K562 (cell line): ENCODE data around the gene CTAG2.
"Not testable (repeated sequence)": the region's sequence is repeated elsewhere in the genome, so short reads cannot be mapped to it uniquely, and the experiment has no call there.

Experiments used
- COPS2 ChIP-seq: fragments of 450-650 bp; conservative IDR thresholded peaks from 2 replicates; pipeline ENCODE4 v1.6.1; 2016; ENCODE audit warnings: mild to moderate bottlenecking, moderate library complexity
- CREB1 ChIP-seq, 2 experiments: sonication (generic) in 1 of 2; formaldehyde crosslinking in 1 of 2; IDR thresholded peaks; 2 replicates each; pipeline versions ENCODE4 v1.6.1 to v1.8.0; 2012 to 2022; ENCODE audit warnings: inconsistent platforms in 1 of 2, mild to moderate bottlenecking in 1 of 2, missing genetic modification reagents in 1 of 2, moderate library complexity in 1 of 2
- CREM ChIP-seq: IDR thresholded peaks from 2 replicates; pipeline ENCODE4 v1.6.1; 2014; ENCODE audit warnings: antibody characterized with exemption, low read depth
- SRSF9 ChIP-seq: fragments of 200-400 bp; formaldehyde crosslinking; IDR thresholded peaks from 2 replicates; pipeline ENCODE4 v1.6.1; 2017; ENCODE audit warnings: low read depth, low read length, borderline replicate concordance
- TAF7 ChIP-seq: fragments of 450-650 bp; IDR thresholded peaks from 2 replicates; pipeline ENCODE4 v1.6.1; 2016; ENCODE audit warnings: missing genetic modification characterization, missing compliant biosample characterization
- ZNF695 ChIP-seq: fragments of 450-650 bp; formaldehyde crosslinking; IDR thresholded peaks from 2 replicates; pipeline ENCODE4 v1.4.0; 2020; ENCODE audit warnings: mild to moderate bottlenecking, moderate library complexity
- TF ChIP-seq, protein P1 (sequence below): fragments of 250-450 bp; sonication (Bioruptor Pico); IDR thresholded peaks from 2 replicates; pipeline ENCODE4 v1.8.0; 2021; ENCODE audit warnings: moderate library complexity, mild to moderate bottlenecking, inconsistent platforms
- TF ChIP-seq, protein P2 (sequence below): sonication (generic); IDR thresholded peaks from 2 replicates; pipeline ENCODE4 v1.6.1; 2016
- TF ChIP-seq, protein P3 (sequence below), 3 experiments: IDR thresholded peaks in 2 of 3; conservative IDR thresholded peaks in 1 of 3; 2 replicates each; pipeline ENCODE4 v1.5.1; 2011 to 2012; ENCODE audit warnings: low read length in 3 of 3, mild to moderate bottlenecking in 3 of 3, control low read depth in 2 of 3, improper control_type of control experiment in 1 of 3, inconsistent platforms in 1 of 3, low read depth in 1 of 3, mixed read lengths in 1 of 3, moderate library complexity in 1 of 3; ENCODE audit not compliant: insufficient read depth in 2 of 3
- TF ChIP-seq, protein P4 (sequence below): sonication (generic); formaldehyde crosslinking; IDR thresholded peaks from 2 replicates; pipeline ENCODE4 v1.8.1; 2023; ENCODE audit warnings: mild to moderate bottlenecking, missing genetic modification reagents
- TF ChIP-seq, protein P5 (sequence below): fragments of 450-650 bp; IDR thresholded peaks from 2 replicates; pipeline ENCODE4 v1.6.1; 2016; ENCODE audit warnings: mild to moderate bottlenecking

DNA sequence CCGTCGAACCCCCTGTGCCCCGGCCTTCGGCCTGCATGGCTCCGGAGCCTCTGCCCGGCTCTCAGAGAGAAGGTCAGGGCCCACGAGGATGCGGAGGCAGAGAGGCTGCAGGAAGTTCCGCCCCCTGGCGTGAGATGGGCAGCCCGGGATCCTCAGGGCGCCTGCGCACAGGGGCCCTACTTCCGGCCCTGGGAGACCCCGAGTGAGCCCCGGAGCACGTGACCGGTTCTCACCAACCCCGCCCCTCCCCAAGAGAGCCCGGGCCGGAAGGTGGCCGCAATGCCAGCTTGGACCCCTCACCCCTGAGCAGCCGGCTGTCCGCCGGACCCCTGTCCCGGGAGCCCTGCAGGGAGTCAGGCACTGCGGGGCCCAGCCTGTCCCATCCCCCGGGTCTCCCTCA lies 34.2 kb downstream of the CTAG2 start, which contains the start of gene CTAG1B:
- TF ChIP-seq CREB1 (IDR thresholded peaks at IDR 0.05); CREB1 (CRISPR knock-in tag; IDR thresholded peaks at IDR 0.05); CREM; SRSF9; TAF7; ZNF695; COPS2: not testable (repeated sequence)
- TF ChIP-seq, protein P1, sequence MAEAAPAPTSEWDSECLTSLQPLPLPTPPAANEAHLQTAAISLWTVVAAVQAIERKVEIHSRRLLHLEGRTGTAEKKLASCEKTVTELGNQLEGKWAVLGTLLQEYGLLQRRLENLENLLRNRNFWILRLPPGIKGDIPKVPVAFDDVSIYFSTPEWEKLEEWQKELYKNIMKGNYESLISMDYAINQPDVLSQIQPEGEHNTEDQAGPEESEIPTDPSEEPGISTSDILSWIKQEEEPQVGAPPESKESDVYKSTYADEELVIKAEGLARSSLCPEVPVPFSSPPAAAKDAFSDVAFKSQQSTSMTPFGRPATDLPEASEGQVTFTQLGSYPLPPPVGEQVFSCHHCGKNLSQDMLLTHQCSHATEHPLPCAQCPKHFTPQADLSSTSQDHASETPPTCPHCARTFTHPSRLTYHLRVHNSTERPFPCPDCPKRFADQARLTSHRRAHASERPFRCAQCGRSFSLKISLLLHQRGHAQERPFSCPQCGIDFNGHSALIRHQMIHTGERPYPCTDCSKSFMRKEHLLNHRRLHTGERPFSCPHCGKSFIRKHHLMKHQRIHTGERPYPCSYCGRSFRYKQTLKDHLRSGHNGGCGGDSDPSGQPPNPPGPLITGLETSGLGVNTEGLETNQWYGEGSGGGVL (CRISPR knock-in tag): not testable (repeated sequence)
- TF ChIP-seq, protein P2, sequence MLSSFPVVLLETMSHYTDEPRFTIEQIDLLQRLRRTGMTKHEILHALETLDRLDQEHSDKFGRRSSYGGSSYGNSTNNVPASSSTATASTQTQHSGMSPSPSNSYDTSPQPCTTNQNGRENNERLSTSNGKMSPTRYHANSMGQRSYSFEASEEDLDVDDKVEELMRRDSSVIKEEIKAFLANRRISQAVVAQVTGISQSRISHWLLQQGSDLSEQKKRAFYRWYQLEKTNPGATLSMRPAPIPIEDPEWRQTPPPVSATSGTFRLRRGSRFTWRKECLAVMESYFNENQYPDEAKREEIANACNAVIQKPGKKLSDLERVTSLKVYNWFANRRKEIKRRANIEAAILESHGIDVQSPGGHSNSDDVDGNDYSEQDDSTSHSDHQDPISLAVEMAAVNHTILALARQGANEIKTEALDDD: not testable (repeated sequence)
- TF ChIP-seq, protein P3, sequence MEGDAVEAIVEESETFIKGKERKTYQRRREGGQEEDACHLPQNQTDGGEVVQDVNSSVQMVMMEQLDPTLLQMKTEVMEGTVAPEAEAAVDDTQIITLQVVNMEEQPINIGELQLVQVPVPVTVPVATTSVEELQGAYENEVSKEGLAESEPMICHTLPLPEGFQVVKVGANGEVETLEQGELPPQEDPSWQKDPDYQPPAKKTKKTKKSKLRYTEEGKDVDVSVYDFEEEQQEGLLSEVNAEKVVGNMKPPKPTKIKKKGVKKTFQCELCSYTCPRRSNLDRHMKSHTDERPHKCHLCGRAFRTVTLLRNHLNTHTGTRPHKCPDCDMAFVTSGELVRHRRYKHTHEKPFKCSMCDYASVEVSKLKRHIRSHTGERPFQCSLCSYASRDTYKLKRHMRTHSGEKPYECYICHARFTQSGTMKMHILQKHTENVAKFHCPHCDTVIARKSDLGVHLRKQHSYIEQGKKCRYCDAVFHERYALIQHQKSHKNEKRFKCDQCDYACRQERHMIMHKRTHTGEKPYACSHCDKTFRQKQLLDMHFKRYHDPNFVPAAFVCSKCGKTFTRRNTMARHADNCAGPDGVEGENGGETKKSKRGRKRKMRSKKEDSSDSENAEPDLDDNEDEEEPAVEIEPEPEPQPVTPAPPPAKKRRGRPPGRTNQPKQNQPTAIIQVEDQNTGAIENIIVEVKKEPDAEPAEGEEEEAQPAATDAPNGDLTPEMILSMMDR (IDR thresholded peaks at IDR 0.05 in 2 of 3, conservative IDR thresholded peaks at IDR 0.05 in 1 of 3; ENCODE audit: insufficient read depth in 2 of 3, low read depth in 1 of 3, low read length in 3 of 3): not testable (repeated sequence)
- TF ChIP-seq, protein P4, sequence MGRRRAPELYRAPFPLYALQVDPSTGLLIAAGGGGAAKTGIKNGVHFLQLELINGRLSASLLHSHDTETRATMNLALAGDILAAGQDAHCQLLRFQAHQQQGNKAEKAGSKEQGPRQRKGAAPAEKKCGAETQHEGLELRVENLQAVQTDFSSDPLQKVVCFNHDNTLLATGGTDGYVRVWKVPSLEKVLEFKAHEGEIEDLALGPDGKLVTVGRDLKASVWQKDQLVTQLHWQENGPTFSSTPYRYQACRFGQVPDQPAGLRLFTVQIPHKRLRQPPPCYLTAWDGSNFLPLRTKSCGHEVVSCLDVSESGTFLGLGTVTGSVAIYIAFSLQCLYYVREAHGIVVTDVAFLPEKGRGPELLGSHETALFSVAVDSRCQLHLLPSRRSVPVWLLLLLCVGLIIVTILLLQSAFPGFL (CRISPR knock-in tag): not testable (repeated sequence)
- TF ChIP-seq, protein P5, sequence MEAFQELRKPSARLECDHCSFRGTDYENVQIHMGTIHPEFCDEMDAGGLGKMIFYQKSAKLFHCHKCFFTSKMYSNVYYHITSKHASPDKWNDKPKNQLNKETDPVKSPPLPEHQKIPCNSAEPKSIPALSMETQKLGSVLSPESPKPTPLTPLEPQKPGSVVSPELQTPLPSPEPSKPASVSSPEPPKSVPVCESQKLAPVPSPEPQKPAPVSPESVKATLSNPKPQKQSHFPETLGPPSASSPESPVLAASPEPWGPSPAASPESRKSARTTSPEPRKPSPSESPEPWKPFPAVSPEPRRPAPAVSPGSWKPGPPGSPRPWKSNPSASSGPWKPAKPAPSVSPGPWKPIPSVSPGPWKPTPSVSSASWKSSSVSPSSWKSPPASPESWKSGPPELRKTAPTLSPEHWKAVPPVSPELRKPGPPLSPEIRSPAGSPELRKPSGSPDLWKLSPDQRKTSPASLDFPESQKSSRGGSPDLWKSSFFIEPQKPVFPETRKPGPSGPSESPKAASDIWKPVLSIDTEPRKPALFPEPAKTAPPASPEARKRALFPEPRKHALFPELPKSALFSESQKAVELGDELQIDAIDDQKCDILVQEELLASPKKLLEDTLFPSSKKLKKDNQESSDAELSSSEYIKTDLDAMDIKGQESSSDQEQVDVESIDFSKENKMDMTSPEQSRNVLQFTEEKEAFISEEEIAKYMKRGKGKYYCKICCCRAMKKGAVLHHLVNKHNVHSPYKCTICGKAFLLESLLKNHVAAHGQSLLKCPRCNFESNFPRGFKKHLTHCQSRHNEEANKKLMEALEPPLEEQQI: not testable (repeated sequence)
